OCI-LY3 (cell line): ENCODE data around the gene KRT8.

ENCODE experiments used
- EZH2phosphoT487 ChIP-seq: fragments of 200-600 bp; shearing (Covaris generic); IDR thresholded peaks from 2 replicates; pipeline ENCODE4 v1.6.1; 2018; ENCODE audit warnings: antibody characterized with exemption, mixed run types, low read depth
- TF ChIP-seq, protein P1 (sequence below): fragments of 200-600, 300-600 bp; sonication (generic); IDR thresholded peaks from 2 replicates; pipeline ENCODE4 v1.5.1; 2014; ENCODE audit warnings: antibody characterized with exemption, low read length, low read depth

DNA sequence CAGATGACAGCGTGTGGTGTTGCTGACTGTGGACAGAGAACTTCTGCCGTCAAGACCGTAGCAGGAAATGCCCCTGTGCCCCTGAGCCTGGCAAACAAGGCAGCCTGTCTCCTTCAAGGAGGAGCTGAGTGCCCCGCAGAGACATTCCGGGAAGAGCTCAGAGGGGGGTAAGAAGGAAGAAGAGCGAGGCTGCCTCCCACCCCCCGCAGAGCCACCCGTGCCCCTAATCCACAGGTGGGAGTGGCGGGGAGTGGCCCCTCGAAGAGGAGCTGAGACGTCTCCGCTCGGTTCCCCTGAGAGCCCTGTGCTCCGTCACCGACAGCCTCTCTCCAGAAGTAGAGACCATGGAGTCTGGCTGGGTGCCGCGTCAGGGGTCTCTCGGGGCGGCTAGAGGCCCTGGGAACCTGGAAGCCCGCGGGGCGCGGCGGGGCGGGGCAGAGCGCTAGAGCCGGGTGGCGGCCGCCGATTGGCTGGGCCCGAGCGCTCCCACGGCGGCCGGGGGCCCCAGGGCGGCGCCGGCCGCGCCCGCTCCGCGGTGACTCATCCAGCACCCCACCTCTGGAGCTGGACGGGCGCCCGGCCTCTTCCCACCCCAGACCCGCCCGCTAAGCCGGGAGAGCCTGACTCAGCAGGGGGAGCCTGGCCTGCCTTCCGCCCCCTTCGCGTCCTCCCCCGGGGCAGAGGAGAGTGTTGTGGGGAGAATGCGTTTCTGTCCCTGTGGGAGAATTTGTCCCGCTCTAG, 30.9 kb downstream of the KRT8 start:
- TF ChIP-seq, protein P1, sequence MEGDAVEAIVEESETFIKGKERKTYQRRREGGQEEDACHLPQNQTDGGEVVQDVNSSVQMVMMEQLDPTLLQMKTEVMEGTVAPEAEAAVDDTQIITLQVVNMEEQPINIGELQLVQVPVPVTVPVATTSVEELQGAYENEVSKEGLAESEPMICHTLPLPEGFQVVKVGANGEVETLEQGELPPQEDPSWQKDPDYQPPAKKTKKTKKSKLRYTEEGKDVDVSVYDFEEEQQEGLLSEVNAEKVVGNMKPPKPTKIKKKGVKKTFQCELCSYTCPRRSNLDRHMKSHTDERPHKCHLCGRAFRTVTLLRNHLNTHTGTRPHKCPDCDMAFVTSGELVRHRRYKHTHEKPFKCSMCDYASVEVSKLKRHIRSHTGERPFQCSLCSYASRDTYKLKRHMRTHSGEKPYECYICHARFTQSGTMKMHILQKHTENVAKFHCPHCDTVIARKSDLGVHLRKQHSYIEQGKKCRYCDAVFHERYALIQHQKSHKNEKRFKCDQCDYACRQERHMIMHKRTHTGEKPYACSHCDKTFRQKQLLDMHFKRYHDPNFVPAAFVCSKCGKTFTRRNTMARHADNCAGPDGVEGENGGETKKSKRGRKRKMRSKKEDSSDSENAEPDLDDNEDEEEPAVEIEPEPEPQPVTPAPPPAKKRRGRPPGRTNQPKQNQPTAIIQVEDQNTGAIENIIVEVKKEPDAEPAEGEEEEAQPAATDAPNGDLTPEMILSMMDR: no peak
- no peak for TF ChIP-seq EZH2phosphoT487
